Type B pancreatic cell (in vitro differentiated cells): Measurements from ENCODE around the gene LRP6. TPM values are rescaled to one million over a fixed set of nuclear protein-coding genes. Genes with fewer than 3 reads are reported as not detected.

Source experiments
- DNase-seq: peaks from one replicate; pipeline ENCODE4 v3.0.0; 2021; ENCODE audit warnings: mixed read lengths; ENCODE audit not compliant: unreplicated experiment; ENCODE audit errors: extremely low spot score
- H3K27ac Mint-ChIP-seq: 2 replicates; pipeline ENCODE4 v1.8.0; 2021; ENCODE audit warnings: mild to moderate bottlenecking, mixed read lengths
- H3K27me3 Mint-ChIP-seq: 2 replicates; pipeline ENCODE4 v1.8.0; 2021; ENCODE audit warnings: mixed read lengths
- H3K36me3 Mint-ChIP-seq: 2 replicates; pipeline ENCODE4 v1.8.0; 2021; ENCODE audit warnings: mixed read lengths
- H3K4me1 Mint-ChIP-seq: one replicate; pipeline ENCODE4 v1.8.0; 2021; ENCODE audit warnings: mixed read lengths; ENCODE audit not compliant: unreplicated experiment
- H3K4me3 Mint-ChIP-seq: 2 replicates; pipeline ENCODE4 v1.8.0; 2021; ENCODE audit warnings: mild to moderate bottlenecking, mixed read lengths
- H3K9me3 Mint-ChIP-seq: 2 replicates; pipeline ENCODE4 v1.8.0; 2021; ENCODE audit warnings: mixed read lengths
- CTCF ChIP-seq: fragments of 200-600 bp; sonication (generic); conservative IDR thresholded peaks from 2 replicates; pipeline ENCODE4 v1.5.0; 2021; ENCODE audit warnings: antibody characterized with exemption, mild to moderate bottlenecking
- total RNA-seq: library from RNA; stranded (reverse); gene quantifications from 2 replicates; pipeline ENCODE4 v1.2.1, GENCODE V29; 2021; ENCODE audit warnings: low replicate concordance

Gene LRP6
- total RNA-seq, 1 donor from 2014 or later: 57.7 TPM

GRCh38 chr12:12128670-12129069 lies 138.2 kb downstream of the LRP6 start:
- no peak for DNase-seq
- no peaks in the 10 kb centered on the region for H3K27me3 Mint-ChIP-seq
- no peaks in the 10 kb centered on the region for H3K4me1 Mint-ChIP-seq
- H3K9me3 Mint-ChIP-seq: no peaks in the 10 kb centered on the region
- H3K36me3 Mint-ChIP-seq: peaks cover 77% of the 10 kb centered on the region
- TF ChIP-seq CTCF: no peak
- H3K27ac Mint-ChIP-seq: no peak overlapping the region
- H3K4me3 Mint-ChIP-seq: no peak overlapping the region

- Mint-ChIP-seq H3K36me3 (peaks cover 77% of the 10 kb centered on the region), H3K9me3 (no peaks in the 10 kb centered on the region), H3K4me3 (no peak overlapping the region), H3K27ac (no peak overlapping the region), H3K27me3 (no peaks in the 10 kb centered on the region), H3K4me1 (no peaks in the 10 kb centered on the region)
- TF ChIP-seq CTCF: no peak
- no peak for DNase-seq
Observed at GRCh38 chr12:12127304-12127703, 139.5 kb downstream of the LRP6 start.

- no peak for DNase-seq
- TF ChIP-seq CTCF: no peak
- H3K4me1 Mint-ChIP-seq: no peaks in the 10 kb centered on the region
- H3K4me3 Mint-ChIP-seq: no peak overlapping the region
- no peaks in the 10 kb centered on the region for H3K27me3 Mint-ChIP-seq
- no peak overlapping the region for H3K27ac Mint-ChIP-seq
- H3K36me3 Mint-ChIP-seq: peaks cover 80% of the 10 kb centered on the region
- no peaks in the 10 kb centered on the region for H3K9me3 Mint-ChIP-seq
Observed at GRCh38 chr12:12126551-12126950, 140.3 kb downstream of the LRP6 start.

GRCh38 chr12:12123036-12123604 lies 143.7 kb downstream of the LRP6 start:
- no peak for TF ChIP-seq CTCF
- Mint-ChIP-seq H3K4me1 (no peaks in the 10 kb centered on the region), H3K27me3 (no peaks in the 10 kb centered on the region), H3K36me3 (peaks cover 75% of the 10 kb centered on the region), H3K4me3 (no peak overlapping the region), H3K27ac (no peak overlapping the region), H3K9me3 (no peaks in the 10 kb centered on the region)
- DNase-seq: no peak

GRCh38 chr12:12121061-12121460 lies 145.8 kb downstream of the LRP6 start:
- no peak for DNase-seq
- Mint-ChIP-seq H3K27ac (no peak overlapping the region), H3K4me1 (no peaks in the 10 kb centered on the region), H3K27me3 (no peaks in the 10 kb centered on the region), H3K9me3 (no peaks in the 10 kb centered on the region), H3K36me3 (peaks cover 60% of the 10 kb centered on the region), H3K4me3 (no peak overlapping the region)
- no peak for TF ChIP-seq CTCF

GRCh38 chr12:12116677-12117076 lies 150.2 kb downstream of the LRP6 start:
- no peak for DNase-seq
- Mint-ChIP-seq H3K36me3 (peaks cover 53% of the 10 kb centered on the region), H3K4me1 (no peaks in the 10 kb centered on the region), H3K4me3 (no peak overlapping the region), H3K9me3 (peaks cover 7% of the 10 kb centered on the region), H3K27ac (no peak overlapping the region), H3K27me3 (no peaks in the 10 kb centered on the region)
- TF ChIP-seq CTCF: no peak
